Stomach (tissue), 9 donors: Measurements from ENCODE around the gene S1PR2. TPM values are rescaled to one million over a fixed set of nuclear protein-coding genes. Genes with fewer than 3 reads are reported as not detected.
"Not testable (repeated sequence)": the region's sequence is repeated elsewhere in the genome, so short reads cannot be mapped to it uniquely, and the experiment has no call there.

Experiments
- DNase-seq, 2 donors: peaks; one replicate each; pipeline versions ENCODE4 v3.0.0 to v3.0.0-alpha.2; 2013 to 2019
- H3K27ac ChIP-seq, 5 donors: fragments of 200-600 bp in 4 of 5; sonication (generic) in 4 of 5; one replicate each; pipeline ENCODE4 v1.5.1; 2013 to 2019; ENCODE audit warnings: mild to moderate bottlenecking in 1 of 5, moderate library complexity in 1 of 5
- H3K27me3 ChIP-seq, 3 donors: fragments of 200-600 bp; sonication (generic); one replicate each; pipeline ENCODE4 v1.5.1; 2017 to 2019; ENCODE audit warnings: mixed run types in 1 of 3
- H3K36me3 ChIP-seq, 4 donors: fragments of 200-600 bp; sonication (generic); 1 replicate in 3 of 4; 2 replicates in 1 of 4; pipeline ENCODE4 v1.5.1; 2016 to 2019
- H3K4me1 ChIP-seq, 4 donors: fragments of 200-600 bp; sonication (generic); one replicate each; pipeline ENCODE4 v1.5.1; 2016 to 2019
- H3K4me3 ChIP-seq, 4 donors: fragments of 200-600 bp; sonication (generic) in 3 of 4; one replicate each; pipeline ENCODE4 v1.5.1; 2016 to 2019; ENCODE audit warnings: mild to moderate bottlenecking in 1 of 4
- H3K9me3 ChIP-seq, 4 donors: fragments of 200-600 bp; sonication (generic); one replicate each; pipeline ENCODE4 v1.5.1; 2016 to 2019
- CTCF ChIP-seq, 7 experiments: fragments of 450-650 bp in 4 of 7; fragments of 200-600 bp in 3 of 7; sonication (generic) in 3 of 7; IDR thresholded peaks; one replicate each; pipeline ENCODE4 v1.5.1; 2016 to 2019; ENCODE audit warnings: antibody characterized with exemption in 7 of 7, control low read depth in 2 of 7, mild to moderate bottlenecking in 1 of 7
- EP300 ChIP-seq: sonication (generic); formaldehyde crosslinking; IDR thresholded peaks from one replicate; pipeline ENCODE4 v1.6.1; 2017; ENCODE audit warnings: antibody characterized with exemption
- POLR2A ChIP-seq, 4 donors: fragments of 450-650 bp; IDR thresholded peaks; one replicate each; pipeline ENCODE4 v1.6.1; 2016; ENCODE audit warnings: antibody characterized with exemption in 4 of 4, control low read depth in 2 of 4, mild to moderate bottlenecking in 1 of 4, moderate library complexity in 1 of 4
- POLR2AphosphoS5 ChIP-seq, 3 donors: sonication (generic); formaldehyde crosslinking; IDR thresholded peaks; one replicate each; pipeline ENCODE4 v1.6.1; 2016; ENCODE audit warnings: antibody characterized with exemption in 3 of 3
- WGBS, 5 donors: extraction: QIAGEN DNeasy Blood & Tissue Kit in 3 of 5; methylation state at CpG; one replicate each; pipeline versions ENCODE4 v1.1.5 to v1.1.7; 2013 to 2018; 5-methylcytosine and 5-hydroxymethylcytosine counted together
- intact Hi-C: fragments of 100-400 bp; cut with DNase I; formaldehyde crosslinking; loops from one replicate; pipeline ENCODE4 v1.15.1; 2023; ENCODE audit warnings: low total_unique reads
- polyA plus RNA-seq, 3 donors: library from polyadenylated mRNA; stranded (reverse); fragments of 200-250 nt; gene quantifications; one replicate each; pipeline ENCODE4 v1.2.3, GENCODE V29; 2013
- total RNA-seq, 5 donors: library from RNA; depleted of rRNA; stranded (reverse); fragments of >200 nt; gene quantifications; one replicate each; pipeline versions ENCODE4 v1.1.0 to v1.2.3, GENCODE V29; 2014 to 2016
- donor health status: healthy with polysubstance abuse.
- donor health status: Bipolar disorder and iron deficiency.
- donor health status: healthy.

S1PR2 gene
- total and polyA plus RNA-seq, 8 donors: 0.29 to 11.7 (median 2.7) TPM; not detected in 1

GRCh38 chr19:10205636-10206035 lies 25.5 kb downstream of the S1PR2 start:
- H3K4me1 ChIP-seq: no peaks in the 10 kb centered on the region
- H3K27ac ChIP-seq: no peak overlapping the region
- no peak for DNase-seq
- H3K9me3 ChIP-seq: peaks cover 0 to 6% (median 3%) of the 10 kb centered on the region in 4 donors
- intact Hi-C loops: no loop called here
- TF ChIP-seq EP300: no peak
- no peak for TF ChIP-seq POLR2A (IDR thresholded peaks at IDR 0.05)
- no peak for TF ChIP-seq POLR2AphosphoS5 (IDR thresholded peaks at IDR 0.05)
- no peak for TF ChIP-seq CTCF (IDR thresholded peaks at IDR 0.05)
- H3K27me3 ChIP-seq: no peaks in the 10 kb centered on the region
- H3K4me3 ChIP-seq: no peak overlapping the region
- WGBS, 5 donors: 80 to 87% (median 84%) methylated on average over 4 of the region's 4 CpGs
- no peaks in the 10 kb centered on the region for H3K36me3 ChIP-seq

DNA sequence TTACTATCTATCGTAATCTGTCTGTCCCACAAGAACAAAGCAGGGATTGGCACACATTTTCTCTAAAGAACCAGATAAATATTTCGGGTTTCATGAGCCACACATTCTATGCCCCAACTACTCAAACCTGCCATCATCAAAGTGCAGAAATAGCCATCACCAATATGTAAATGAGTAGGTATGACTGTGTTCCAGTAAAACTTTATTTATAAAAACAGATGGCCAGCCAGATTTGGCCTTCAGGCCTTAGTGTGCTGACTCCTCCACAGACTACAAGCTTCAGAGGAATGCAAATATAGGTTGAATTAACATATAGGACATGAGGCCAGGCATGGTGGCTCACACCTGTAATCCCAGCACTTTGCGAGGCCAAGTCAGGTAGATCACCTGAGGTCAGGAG lies 27.4 kb downstream of the S1PR2 start:
- no peak overlapping the region for H3K27ac ChIP-seq
- DNase-seq: no peak
- no peak overlapping the region for H3K4me3 ChIP-seq
- H3K27me3 ChIP-seq: no peaks in the 10 kb centered on the region
- 91 to 97% (median 95%) methylated on average over 3 of the region's 3 CpGs for WGBS, 5 donors
- intact Hi-C loops: no loop called here
- no peaks in the 10 kb centered on the region for H3K36me3 ChIP-seq
- no peak for TF ChIP-seq CTCF (IDR thresholded peaks at IDR 0.05)
- TF ChIP-seq EP300: no peak
- no peak for TF ChIP-seq POLR2AphosphoS5 (IDR thresholded peaks at IDR 0.05)
- TF ChIP-seq POLR2A (IDR thresholded peaks at IDR 0.05): no peak
- H3K9me3 ChIP-seq: peaks cover 0 to 6% (median 3%) of the 10 kb centered on the region in 4 donors
- H3K4me1 ChIP-seq: peaks cover 0 to 9% (median 0%) of the 10 kb centered on the region in 4 donors

DNA sequence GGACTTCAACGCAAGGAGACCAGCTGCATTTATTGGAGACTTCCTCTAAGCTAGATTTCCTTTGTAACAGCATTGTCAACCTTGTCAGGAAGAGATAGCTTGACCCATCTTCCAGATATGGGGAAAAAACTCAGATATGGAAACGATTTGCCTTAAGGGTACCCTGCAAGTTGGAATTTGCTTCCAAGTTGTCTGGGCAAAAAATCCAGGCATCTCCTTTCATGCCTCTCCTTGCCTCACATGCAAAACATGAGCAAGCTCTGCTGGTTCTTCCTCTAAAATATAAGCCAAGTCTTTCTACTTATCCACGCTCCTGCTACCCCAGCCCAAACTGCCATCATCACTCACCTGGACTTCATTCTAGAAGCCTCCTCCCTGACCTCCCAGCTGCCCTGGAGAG lies 30.0 kb downstream of the S1PR2 start:
- Histone ChIP-seq H3K36me3 (no peaks in the 10 kb centered on the region), H3K4me3 (no peak overlapping the region), H3K4me1 (peaks cover 0 to 12% (median 2%) of the 10 kb centered on the region in 4 donors), H3K9me3 (no peaks in the 10 kb centered on the region), H3K27ac (no peak overlapping the region), H3K27me3 (no peaks in the 10 kb centered on the region)
- TF ChIP-seq POLR2A (IDR thresholded peaks at IDR 0.05) (no peak), POLR2AphosphoS5 (IDR thresholded peaks at IDR 0.05) (no peak), EP300 (no peak), CTCF (IDR thresholded peaks at IDR 0.05) (no peak)
- WGBS, 5 donors: 67 to 85% (median 75%) methylated on average over 3 of the region's 3 CpGs
- no peak for DNase-seq
- intact Hi-C loops: no loop called here

GRCh38 chr19:10200101-10200500 lies 31.0 kb downstream of the S1PR2 start:
- H3K4me3 ChIP-seq, DNase-seq, H3K9me3 ChIP-seq, H3K27ac ChIP-seq, H3K36me3 ChIP-seq, H3K27me3 ChIP-seq, intact Hi-C loops: not testable (repeated sequence)
- 87 to 90% (median 89%) methylated on average over 13 to 15 of the region's 15 CpGs for whole genome bisulfite sequencing, 5 donors
- peaks cover 0 to 19% (median 5%) of the 10 kb centered on the region in 4 donors for H3K4me1 ChIP-seq

DNA sequence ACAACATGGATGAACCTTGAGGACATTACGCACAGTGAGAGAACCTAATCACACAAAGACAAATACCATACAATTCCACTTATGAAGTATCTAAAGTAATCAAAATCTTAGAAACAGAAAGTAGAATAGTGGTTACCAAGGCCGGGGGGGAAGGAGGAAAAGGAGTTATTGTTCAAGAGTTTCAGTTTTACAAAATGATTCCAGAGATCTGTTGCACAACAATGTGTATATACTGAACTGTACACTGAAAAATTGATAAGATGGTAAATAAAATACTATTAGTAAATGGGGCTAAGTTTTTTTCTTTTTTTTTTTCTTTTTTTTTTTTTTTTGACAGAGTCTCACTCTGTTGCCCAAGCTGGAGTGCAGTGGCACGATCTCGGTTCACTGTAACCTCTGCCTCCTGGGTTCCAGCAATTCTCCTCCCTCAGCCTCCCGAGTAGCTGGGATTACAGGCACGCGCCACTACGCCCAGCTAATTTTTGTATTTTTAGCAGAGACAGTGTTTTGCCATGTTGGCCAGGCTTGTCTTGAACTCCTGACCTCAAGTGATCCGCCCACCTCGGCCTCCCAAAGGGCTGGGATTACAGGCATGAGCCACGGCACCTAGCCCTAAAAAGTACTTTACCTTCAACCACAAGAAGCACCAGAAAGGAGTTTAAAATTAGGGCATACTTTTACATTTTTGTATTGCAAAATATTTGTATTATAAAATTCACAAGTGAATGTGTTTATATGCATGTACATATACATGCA lies 32.1 kb downstream of the S1PR2 start:
- peaks cover 0 to 23% (median 8%) of the 10 kb centered on the region in 4 donors for H3K4me1 ChIP-seq
- H3K36me3 ChIP-seq, H3K27me3 ChIP-seq, intact Hi-C loops, DNase-seq, H3K9me3 ChIP-seq: not testable (repeated sequence)
- 20 to 46% (median 36%) methylated on average over 11 of the region's 11 CpGs for WGBS, 5 donors
- peak overlapping the region in 4 of 5 donors; percentile 13 to 80 (median 52) for H3K27ac ChIP-seq
- peak overlapping the region in 1 of 4 donors; percentile 17 for H3K4me3 ChIP-seq
